Occipital lobe (tissue), 2 donors: Measurements from ENCODE around the gene GADD45A. TPM values are rescaled to one million over a fixed set of nuclear protein-coding genes. Genes with fewer than 3 reads are reported as not detected.

Source experiments
- DNase-seq: peaks from one replicate; lab custom pipeline; 2025; lab: John Stamatoyannopoulos, UW
- total RNA-seq: library from RNA; depleted of rRNA; stranded (reverse); fragments of >200 nt; gene quantifications from one replicate; pipeline ENCODE4 v1.2.3, GENCODE V29; 2014

The GADD45A gene
- total RNA-seq, 1 donor from 2014 or later, result 9.0 TPM

DNA sequence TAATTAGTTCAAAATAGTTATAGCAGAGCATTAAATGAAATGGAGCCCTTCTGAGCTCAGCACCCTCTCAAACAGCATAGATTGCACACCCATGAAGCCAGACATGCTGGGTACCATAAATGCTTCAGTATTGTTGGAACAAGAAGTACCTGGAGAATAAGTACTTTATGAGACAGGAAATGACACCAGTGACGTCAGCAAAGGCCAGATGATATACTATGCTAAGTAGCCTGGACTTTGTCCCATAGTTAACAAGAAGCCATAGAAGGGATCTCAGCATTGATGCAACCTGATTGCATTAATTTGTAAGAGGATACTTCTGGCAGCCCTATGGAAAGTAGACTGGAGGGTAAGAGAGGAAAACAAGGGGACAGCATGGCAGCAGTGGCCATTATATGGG is 16.3 kb upstream of the GADD45A start:
- DNase-seq, result no peak

DNA sequence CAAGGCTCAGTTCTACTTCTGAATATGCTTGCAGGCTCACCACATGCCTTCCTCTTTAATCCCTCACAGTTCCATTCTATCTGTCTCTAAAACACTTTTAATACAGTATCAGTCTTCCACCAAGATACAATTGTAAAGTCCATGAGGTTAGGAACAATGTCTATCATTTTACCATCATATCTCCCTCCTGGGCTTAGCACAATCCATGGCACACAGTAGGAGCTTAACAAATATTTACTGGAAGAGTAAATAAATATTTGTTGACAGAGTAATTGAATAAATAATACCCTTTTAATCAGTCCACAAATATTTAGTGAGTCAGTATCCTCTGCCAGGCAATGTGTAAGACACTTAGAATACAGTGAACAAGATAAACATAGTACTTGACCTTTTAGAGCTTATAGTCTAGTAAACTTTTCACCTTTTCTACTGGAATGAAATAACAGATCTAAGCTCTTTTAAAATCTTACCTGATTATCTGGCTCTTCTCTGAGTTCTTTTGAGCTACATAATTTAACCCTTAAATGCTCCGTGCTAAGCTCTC is 12.7 kb upstream of the GADD45A start:
- no peak for DNase-seq

DNA sequence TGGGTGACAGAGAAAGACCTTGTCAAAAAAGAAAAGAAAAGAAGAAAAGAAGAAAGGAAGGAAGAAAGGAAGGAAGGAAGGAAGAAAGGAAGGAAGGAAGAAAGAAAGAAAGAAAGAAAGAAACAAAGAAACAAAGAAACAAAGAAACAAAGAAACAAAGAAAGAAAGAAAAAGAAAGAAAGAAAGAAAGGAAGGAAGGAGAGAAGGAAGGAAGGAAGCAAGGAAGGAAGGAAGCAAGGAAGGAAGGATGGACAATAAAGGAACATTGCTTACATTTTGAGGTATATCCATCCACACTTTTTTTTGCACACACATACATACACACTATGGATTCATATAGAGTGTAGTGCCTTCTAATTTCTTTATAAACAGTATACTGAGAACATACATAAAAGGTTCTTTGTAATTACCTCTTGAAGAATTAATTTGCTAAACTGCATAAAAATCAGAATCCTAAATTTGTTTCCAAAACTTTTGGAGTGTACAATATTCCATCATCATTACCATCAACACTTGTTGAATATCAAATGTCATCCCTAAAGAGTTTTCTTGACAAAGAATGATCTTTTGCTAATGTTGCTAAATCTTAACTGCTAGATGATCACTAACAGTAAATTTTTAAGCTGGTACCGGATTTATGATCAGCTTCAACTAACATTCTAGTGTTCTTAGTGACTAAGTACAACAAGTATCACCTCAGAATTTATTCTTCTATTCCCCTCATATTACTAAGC is 11.4 kb upstream of the GADD45A start:
- DNase-seq, result no peak

DNA sequence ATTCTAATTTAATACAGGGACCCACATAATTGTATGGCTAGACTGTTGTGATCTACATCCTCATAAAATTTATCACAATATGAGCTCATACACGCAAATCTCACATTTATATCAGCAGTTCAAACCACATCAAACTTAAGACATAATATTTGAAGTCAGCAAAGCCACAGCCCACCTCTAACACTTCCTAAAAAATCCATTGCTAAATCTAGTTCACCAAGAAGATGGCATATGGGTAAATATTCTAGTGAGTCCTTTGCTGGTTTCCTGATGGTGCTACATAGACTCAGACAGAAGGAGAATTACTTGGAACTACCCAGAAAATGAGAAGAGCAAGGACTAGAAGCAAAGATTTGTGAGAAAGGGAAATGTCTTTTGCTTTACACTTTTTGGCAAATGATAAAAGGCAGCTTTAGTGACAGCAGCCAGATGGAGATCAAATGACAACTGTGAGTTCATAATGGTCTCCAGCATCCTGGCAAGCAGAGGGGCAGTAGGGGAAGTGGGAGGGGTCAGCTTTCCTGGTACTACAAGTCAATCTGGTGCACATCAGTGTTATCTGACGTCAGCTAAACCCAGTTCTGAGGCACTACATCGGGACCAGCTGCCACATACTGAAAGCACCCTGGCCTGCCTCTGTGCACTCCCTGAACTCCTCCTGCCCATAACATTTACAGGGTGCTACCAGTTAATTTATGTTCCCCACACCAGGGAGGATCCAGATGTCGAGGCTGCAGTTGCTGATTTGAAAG is 10.6 kb upstream of the GADD45A start:
- DNase-seq, result no peak

DNA sequence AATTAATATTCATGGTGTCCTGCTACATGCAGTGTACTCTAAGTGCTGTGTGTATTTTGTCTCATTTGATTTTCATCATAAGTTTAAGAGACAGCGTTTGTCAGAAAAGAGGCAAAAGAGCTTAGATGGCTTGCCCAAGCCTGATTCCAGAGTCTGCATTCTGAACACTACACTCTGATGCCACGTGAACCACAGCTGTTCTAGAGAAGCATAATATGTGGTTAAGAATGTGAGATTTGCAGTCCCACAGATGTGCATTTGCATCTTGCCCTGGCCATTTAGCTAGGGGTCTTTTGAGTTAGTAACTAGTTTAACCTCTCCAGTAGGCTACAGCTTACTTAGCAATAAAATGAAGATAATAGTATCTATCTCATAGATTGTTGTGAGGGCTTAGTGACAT is 9.2 kb upstream of the GADD45A start:
- DNase-seq, result no peak

DNA sequence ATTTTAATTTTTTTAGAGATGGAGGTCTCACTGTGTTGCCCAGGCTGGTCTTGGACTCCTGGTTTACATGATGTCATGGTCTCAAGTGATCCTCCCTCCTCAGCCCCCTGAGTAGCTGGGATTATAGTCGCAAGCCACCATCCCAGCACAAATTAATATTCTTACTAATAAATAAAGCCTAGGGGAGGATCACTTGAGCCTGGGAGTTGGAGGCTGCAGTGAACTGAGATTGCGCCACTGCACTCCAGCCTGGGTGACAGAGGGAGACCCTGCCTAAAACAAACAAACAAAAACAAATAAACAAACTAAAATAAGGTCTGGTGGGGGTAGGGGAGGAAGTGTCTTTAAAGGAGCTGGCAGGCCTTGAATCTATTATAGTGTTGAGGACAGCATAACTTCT is 8.7 kb upstream of the GADD45A start:
- no peak for DNase-seq

DNA sequence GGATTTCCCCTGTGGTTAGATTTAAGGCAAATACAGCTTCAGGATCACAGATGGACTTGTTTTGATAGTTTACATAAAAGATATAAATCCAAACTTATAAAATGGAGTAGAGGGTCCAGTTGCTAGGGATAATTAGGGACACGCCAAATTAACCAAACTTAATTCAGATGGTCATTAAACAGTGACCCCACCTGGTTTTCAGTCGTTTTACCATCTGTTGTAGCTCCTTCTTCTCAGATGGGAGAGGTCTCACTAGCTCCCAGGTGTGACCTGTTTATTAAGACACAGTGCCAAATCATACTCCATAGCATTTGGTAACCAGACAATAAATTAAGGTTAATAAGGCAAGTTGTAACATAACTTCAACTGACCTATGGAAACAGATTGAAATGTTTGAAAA is 8.1 kb upstream of the GADD45A start:
- no peak for DNase-seq

DNA sequence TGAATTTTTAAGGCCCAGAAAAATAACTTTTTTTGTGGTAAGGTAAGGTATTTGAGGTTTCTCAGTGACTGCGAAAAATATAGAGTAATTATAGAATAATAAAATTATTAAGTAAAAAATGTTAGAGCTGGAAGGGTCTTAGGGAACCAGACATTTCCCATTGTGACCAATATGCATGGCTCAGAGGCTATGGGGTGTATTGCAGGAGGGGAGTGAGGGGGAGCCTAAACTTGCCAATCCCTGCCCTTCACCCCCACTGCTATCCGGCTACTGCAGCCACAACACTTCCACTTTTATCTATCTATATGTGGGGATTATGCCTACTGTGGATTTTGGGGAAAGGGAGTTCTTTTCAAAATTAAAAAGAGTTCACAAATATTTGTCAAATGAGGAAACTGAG is 7.6 kb upstream of the GADD45A start:
- no peak for DNase-seq

DNA sequence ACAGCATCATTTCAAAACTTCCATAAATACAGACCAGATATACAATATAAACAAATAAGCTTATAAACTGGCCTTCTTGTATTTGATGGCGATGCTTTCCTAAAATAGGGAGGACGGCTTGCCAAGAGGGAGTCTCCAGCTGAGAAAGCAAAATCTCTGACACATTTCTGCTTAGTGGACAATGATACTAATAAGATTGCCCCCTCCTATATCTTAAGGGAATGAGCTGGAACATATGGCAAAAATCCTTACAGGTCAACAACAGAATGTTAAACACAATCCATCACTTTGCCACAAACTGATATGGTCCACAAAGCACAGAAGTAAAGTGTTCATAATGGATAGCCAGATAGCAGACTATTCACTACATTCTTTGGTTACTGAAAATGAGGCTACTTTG is 7.1 kb upstream of the GADD45A start:
- no peak for DNase-seq

DNA sequence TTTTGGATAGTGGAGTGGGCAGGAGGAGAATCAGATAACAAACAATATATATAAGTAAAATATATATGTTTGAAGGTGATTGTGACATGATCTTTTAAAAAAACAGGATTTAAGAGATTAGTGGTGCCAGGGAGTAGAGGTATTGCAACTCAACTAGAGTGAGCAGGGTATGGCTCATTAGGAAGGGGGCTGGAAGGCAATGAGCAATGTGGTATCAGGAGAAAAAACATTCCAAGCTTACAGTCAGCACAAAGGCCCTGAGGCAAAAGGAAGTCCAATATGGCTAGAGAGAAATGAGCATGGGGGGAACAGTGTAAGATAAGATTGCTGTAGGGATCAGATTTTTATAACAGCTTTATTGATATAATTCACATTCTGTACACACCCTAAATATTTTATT is 5.3 kb upstream of the GADD45A start:
- DNase-seq, result no peak

DNA sequence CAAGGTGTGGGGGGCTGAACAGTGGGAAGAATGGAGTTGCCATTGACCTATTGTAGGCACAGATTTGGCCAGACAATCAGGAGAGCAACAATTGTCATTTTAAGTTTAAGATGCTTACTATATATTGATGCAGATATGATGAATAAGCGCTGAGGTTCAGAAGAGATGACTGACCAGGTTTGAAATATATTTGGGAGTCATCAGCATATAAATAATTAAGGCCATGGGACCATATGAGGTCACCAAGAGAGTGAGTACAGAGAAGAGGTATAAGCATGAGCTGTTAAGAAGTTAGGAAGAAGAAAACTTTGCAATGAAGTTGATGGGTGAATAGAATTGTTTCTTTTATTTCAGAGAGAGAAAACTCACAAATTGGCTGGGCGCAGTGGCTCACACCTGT is 4.5 kb upstream of the GADD45A start:
- no peak for DNase-seq

DNA sequence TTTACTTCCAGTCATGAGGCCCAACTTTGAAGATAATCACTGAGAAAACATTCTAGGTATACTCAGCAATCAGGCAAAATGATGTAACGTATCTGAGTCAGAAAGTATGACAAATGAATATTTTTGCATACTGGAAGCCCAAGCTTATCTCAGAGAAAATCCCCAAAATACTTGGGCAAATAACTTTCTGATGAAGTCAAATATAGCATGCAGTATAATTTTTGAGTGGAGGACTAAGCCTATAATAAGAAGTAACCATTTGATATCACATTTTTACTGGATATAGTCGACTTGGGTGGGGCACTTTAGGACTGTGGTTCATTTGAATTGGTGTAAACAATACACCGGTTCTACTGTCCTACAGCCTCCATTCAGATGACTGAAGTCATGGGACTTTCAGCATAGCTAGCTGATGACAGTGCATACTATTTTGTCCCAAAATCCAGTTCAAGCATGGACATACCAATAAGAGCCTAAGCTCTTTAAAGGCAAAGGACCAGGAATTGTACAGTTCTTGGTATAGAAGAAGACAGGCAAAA is 2.3 kb upstream of the GADD45A start:
- DNase-seq, result no peak

DNA sequence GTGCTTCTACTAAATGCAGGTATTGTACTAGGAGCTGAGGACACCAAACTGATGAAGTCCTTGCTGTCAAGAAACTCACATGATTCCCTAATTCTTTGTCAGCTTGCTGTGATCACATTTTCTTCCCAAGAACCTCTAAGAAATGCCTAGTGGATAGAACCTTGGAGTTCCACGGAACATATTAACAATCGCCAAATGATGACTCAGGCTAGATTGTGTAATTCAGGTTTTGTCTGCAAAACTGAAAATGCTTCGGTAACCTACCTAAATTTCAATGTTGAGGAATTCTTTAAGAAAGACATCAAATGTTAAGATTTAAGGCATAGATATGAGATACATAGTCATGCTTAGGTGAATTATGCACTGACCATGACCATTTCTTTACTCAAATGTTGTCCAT is 1.7 kb upstream of the GADD45A start:
- DNase-seq, result no peak

DNA sequence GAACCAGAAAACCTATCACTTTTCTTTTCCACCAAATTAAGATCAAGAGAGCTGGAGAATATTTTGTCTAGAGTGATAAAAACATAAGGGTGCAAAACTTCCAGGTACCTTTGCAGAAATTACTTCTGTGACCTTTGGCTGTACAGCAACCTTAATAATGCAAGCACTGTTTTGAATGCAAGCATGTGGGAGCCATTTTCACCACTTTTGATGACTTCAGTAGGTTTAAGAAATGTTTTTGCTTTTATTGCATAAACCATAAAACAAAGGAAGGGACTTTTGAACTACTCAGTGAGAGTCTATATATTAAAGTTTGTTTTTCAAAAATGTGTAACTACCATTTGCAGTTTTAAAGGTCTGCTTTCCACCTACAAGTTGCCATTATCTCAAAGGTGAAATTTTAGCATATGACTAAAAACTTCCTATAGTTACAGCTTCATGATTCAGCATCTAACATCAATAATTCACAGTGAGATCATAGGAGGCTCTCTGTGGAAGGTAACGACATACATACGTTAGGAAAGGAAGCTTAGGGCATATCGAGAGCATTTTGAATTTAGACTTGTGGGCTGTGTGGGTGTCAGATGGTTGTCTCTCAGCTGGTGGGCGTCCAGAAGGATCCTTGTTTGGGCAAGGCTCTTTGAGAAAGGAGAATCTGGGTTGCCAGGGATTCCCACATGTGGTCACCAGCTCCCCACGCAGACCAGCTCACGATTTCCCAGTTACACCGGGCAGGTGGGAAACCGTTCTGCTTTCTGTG is 1.1 kb upstream of the GADD45A start:
- peak; percentile 14 for DNase-seq

DNA sequence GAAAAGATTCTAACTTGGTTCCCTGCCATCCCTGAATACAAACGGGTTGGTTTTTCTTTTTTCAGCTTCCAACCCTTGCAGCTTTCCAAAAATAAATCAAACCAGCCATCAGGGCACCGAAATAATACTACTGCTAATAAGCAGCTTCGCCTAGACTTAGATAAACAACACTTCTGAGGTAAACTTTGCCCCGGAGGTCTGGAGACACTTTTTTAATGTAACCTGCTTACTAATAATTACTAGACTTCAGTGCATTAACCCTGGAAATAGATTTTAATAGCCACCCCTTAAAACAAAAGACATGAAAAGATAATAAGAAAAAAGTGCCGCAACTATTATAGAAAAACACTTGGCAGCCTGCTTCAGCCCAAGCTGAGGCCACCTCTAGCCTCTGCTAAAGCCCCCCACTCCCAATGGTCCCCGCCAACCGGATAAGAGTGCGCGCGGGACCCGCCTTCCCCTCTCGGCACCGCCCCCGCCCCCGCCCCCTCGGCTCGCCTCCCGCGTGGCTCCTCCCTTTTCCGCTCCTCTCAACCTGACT is 405 bp upstream of the GADD45A start:
- DNase-seq, result no peak

DNA sequence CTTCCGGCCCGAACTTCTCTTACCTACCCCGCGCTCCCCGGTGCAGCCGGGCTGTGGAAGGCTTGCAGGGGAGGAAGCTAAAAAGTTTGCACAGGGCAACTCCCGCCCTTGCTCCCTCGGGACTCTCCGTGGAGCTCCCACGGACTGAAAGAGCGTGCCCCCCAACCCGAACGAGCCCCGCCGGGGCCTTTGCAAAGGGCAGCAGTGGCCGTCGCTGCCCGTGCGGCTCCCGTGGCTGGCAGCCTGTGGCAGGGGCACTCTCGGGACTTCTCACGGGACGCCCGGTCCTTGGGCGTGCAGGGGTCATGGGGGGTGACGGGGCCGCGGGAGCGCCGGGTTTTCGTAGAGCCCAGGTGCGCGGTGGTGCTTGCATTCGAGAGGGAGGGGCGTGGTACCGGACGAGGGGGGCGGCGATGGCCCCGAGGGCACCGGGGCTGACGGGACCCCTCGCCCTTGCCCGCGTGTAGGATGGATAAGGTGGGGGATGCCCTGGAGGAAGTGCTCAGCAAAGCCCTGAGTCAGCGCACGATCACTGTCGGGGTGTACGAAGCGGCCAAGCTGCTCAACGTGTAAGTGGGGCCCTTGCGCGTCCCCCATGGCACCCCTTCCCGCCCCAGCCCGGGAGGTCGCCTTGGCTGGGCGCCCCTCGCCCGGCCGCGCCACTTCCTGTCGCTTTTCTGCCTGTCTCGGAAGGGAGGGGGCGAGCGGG is 711 bp downstream of the GADD45A start:
- DNase-seq, result no peak

DNA sequence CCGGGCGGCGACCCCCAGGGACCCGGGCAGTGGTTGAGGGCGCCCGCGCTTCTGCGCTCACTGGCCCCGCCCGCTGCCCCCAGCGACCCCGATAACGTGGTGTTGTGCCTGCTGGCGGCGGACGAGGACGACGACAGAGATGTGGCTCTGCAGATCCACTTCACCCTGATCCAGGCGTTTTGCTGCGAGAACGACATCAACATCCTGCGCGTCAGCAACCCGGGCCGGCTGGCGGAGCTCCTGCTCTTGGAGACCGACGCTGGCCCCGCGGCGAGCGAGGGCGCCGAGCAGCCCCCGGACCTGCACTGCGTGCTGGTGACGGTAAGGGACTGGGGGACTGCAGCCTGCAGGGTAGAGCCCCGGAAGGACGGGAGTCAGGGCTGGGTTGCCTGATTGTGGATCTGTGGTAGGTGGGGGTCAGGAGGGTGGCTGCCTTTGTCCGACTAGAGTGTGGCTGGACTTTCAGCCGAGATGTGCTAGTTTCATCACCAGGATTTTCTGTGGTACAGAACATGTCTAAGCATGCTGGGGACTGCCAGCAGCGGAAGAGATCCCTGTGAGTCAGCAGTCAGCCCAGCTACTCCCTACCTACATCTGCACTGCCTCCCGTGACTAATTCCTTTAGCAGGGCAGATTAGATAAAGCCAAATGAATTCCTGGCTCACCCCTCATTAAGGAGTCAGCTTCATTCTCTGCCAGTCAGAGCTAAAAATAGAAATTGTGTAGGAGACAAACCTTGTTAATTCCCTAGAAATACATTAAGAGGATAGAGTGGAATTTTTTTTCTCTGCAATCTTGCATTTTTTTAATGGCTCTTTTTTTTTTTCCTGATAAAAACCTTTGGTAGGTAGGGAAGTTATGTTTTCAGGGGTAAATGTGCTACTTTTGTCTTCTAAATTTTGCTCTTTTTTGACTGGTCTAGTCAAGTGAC is 1.5 kb downstream of the GADD45A start:
- DNase-seq, result peak; percentile 66

DNA sequence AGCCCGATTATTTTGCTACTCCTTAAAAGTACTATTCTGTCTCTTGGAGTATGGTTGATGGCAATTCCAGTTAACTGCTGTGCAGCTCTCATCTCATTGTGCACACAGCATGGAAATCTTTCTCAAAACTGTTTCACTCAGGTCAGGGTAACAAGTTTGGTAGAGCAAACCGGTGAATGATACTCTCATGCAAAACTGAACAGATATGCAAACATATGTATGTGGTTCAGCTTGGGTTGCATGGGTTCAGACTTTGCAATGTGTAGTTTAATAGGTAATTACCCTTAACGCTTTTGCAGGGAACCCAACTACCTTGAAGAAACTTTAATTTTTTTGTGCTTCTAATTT is 2.2 kb downstream of the GADD45A start:
- no peak for DNase-seq

DNA sequence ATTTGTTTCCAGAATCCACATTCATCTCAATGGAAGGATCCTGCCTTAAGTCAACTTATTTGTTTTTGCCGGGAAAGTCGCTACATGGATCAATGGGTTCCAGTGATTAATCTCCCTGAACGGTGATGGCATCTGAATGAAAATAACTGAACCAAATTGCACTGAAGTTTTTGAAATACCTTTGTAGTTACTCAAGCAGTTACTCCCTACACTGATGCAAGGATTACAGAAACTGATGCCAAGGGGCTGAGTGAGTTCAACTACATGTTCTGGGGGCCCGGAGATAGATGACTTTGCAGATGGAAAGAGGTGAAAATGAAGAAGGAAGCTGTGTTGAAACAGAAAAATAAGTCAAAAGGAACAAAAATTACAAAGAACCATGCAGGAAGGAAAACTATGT is 2.6 kb downstream of the GADD45A start:
- no peak for DNase-seq
